Central memory CD4-positive, alpha-beta T cell (primary cell): ENCODE measurements around the gene TLE2.
"Not testable (repeated sequence)": the region's sequence is repeated elsewhere in the genome, so short reads cannot be mapped to it uniquely, and the experiment has no call there.

Source experiments
- DNase-seq: peaks from one replicate; pipeline ENCODE4 v3.0.0; 2022

Gene TLE2

DNA sequence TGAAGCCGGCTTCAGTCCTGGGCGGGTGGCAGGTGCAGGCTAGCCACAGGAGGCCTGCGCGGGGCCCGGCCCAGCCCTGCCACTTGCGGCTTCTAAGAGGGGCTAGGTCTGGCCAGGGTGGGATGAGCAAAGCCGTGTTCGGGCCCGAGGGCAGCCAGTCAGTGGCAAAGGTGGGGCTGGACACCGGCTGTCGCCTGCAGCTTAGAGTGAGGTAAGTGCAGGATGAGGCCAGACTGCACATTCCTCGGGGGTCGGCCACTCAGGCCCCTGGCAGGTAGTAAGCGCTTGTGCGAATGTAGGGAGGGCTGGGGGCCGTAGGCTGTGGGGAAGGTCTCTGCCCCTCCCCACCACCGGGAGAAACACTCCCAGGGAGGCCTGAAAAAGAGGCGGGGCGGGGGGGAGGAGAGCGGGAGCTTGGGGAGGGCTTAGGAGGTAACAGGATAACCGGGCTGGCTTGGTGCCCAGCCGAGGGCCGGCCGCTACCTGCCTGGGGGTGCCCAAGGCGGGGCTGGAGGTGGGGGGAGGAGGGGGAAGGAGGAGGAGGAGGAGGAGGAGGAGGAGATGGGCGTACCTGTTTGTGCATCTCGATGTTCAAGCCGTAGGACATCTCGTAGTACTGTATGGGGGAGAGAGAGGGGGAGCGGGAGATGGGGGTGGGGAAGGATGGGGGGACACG, 26.8 kb upstream of the TLE2 start:
- DNase-seq: no peak

DNA sequence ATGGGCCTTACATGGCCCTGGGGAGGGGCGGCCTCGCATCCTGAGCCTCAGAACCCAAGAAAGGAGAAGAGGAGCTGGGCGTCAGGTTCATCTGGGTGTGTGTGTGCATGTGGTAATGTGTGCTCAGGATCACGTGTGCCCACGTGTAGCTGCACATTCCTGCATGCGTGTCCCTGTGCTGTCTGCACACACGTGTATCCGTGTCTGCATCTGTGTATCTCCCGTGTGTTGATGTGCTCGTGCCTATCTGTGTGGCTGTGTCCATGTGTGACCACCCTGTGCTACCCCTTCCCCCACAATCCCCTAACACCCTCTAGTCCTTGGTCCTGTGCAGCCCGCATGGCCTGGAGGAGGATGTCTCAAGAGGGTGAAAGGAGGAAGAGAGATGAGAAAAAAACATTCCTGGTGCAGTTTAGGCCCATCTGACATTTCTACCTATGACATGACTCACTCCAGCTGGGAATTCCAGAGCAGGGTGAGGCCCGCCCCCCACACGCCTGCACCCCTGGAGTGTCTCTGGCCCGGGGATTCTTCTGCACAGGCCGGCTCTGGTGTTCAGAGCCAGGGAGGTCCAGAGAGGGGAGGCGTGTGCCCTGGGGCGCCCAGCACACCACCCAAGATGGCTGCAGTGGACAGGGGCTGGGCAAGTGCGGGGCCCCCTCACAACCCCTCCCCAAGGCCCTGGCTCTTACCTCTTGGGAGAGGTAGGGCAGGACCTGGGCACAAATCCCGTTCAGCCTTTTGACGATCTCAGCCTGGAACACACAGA, 26.1 kb upstream of the TLE2 start:
- DNase-seq: no peak

- DNase-seq: no peak
Observed at GRCh38 chr19:3054265-3054971, 25.3 kb upstream of the TLE2 start.

GRCh38 chr19:3053780-3054179, 24.7 kb upstream of the TLE2 start:
- DNase-seq: no peak

DNA sequence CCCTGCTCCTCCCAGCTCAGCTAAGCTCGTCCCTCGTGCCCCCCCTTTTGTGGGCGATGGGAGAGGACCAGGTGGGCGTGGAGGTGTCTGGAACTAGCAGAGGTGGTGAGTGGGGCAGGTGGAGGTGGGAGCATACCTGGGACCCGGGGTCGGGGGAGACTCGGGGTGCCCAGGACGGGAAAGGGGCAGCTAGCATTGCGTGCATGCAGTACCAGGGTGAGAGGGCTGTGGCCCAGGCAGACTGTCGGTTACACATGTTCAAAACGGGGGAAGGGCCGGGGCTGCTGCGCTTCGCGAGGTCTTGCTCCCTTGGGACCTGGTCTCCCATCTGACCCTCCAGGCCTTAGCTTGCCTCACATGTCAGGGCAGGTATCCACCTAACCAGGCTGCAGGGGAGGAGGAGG, 24.1 kb upstream of the TLE2 start:
- DNase-seq: no peak

- DNase-seq: not testable (repeated sequence)
Observed at GRCh38 chr19:3050016-3050415, 20.9 kb upstream of the TLE2 start.

DNA sequence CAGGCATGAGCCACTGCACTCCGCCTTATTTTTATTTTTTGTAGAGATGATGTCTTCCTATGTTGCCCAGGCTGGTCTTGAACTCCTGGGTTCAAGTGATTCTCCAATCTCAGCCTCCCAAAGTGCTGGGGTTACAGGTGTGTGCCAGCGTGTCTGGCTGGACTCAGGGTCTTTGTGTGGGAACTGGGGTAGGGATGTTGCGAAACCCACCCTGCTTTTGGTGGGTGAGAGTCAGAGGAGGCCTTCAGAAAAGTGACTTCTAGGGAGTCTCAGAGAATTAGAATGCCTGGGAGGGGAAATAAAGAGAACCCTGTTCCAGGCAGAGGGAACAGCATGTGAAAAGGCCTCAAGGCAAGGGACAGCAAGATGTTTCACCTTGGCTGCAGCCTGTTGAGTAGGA, 20.0 kb upstream of the TLE2 start:
- no peak for DNase-seq

DNA sequence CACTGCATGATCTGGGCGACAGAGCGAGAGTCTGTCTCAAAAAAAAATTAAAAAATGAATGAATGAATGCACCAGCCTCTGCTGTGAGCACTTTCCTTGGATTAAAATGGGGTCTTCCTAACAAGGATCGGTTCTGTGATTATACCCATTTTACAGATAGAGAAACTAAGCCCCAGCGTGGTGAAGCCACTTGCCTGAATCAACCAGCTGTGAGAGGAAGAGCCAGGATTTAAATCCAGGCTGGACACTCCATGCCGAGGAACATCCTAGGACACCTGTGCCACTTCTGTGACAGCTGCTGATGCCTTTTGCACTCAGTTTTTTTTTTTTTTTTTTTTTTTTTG, 19.1 kb upstream of the TLE2 start:
- DNase-seq: no peak

GRCh38 chr19:3047496-3048189, 18.6 kb upstream of the TLE2 start:
- DNase-seq: peak; percentile 66

- no peak for DNase-seq
Observed at GRCh38 chr19:3046698-3047495, 17.8 kb upstream of the TLE2 start.

DNA sequence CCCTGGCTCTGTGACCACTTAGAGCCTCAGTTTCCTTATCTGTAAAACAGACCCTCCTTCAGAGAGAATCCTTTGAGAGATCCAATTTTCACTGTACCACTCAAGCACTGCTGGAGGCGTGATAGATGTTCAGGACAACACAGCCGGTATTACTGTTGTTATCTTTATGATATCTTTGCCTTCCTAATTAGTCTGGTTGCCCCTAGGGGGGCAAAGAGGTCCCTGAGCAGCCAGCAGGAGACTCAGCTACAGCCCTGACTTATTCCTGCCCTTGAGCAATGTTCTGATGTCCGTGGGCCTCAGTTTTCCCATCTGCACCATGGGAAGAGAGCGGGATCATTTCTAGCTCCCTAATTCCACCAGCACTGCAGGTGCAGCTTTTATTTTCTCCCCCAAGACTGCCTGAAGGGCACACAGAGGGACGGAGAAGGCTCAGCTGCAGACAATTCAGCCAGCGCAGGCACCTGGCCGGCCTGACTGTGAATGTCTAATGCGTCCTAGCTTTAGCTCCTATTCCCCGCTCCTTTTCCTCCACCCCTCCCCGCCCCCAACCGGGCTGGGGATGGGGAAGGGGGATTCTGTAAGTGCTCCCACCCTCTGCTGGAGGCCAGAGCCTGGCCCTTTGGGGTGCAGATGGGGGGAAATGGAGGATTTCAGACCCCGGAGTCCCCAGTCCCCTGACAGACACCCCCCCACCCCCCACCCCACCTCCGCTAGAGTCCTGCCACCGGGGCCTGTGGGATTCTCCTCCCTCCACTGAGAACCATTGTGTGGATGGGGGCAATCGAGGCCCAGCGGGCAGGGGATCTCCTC, 17.0 kb upstream of the TLE2 start:
- DNase-seq: no peak

DNA sequence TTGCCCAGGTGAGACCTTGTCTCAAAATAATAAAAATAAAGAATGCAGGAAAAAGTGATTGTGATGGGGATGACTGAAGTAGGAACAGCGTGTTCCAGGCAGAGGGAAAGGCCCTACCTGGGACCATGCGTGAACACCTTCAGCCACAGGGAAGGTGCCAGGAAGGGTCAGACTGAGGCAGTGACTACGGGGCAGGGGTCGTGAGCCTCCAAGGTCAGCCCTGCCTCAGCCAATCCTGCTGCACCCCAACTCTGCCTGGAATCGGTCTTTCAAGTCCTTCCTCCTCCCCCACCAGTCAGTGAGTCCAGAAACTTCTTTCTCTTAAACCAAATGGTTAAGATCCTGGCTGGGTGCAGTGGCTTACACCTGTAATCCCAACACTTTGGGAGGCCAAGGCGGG, 16.1 kb upstream of the TLE2 start:
- DNase-seq: no peak

DNA sequence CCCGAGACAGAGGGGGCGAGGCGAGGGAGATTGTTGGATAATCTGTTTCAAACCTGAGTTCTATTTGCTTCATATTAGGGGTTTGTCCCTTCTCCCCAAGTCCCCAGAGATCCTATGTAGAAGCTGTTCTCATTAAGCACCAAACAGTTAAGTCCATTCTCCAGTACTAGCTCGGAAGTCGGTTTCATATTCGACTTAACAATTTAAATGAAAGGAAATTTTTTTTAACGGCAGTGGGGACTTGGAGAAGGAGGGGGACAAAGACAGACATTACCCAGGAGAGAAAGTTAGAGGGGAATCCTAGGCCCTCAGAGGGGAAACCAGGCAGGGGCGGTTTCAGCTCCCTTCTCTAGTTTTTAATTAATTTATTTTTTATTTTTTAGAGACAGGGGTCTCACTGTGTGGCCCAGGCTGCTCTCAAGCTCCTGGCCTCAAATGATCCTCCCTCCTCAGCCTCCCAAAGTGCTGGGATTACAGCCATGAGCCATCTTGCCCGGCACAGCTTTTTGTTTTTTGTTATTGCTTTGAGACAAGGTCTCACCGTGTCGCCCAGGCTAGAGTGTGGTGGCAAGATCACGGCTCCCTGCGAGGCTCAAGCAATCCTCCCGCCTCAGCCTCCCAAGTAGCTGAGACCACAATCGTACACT, 13.7 kb upstream of the TLE2 start:
- no peak for DNase-seq

DNA sequence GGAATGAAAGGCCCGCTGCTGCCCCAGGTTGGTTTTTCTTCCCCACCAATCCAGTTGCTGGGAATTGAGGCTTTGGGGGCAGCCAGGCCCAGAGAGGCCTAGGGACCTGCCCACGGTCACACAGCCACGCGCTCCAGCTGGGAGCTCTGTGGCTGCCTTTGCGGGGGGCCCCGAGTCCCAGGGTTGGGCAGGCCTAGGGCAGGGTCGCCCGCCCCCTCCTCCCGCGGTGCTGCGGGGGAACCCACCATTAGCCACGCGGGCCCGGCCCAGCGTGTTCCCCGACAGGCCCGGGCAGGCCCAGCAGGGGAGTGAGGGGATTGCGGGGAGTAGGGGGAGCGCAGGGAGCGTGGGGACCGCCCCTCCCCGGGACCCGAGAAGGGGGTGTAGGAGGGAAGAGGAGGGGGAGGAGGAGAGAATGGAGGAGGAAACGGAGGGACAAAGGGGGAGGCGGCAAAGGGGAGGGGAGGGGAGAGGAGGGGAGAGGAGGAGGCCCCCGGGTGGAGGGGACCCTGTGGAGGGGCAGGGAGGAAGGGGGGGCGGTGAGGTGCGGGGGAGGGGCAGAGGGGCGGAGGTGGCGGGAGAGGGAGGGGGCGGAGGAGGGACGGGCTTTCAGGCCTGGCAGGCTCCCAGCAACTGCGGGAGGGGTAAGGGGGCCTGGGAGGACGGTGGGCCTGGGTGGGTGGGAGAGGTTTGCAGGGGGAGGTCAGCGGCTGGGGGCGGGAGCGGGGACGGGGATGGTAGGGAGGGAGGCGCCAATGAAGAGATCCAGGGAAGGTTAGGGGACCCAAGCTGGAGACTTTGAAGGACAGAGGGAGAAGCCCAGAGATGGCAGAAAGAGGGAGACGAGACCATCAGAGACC, 12.9 kb upstream of the TLE2 start:
- no peak for DNase-seq

DNA sequence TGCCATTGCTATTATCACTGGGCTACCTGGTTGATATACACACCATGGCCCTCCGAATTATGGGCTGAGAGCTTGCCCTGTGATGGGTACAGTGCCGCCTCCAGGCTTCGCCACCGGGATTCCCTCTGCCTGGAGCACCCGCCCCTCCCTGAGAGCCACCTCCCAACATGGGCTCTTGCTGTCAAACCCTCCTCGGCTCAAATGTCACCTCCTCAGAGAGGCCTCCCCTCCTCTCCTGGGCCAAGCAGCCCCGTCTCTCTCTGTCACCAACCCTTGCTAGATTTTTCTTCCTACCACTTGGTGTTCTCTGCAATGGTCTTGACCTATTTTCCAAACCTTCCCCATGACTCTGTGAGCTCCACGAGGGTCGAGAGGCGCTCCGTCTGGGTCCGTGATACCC, 12.2 kb upstream of the TLE2 start:
- DNase-seq: no peak

GRCh38 chr19:3039641-3040077, 10.6 kb upstream of the TLE2 start:
- no peak for DNase-seq

- no peak for DNase-seq
Observed at GRCh38 chr19:3039125-3039524, 10.0 kb upstream of the TLE2 start.

- DNase-seq: no peak
Observed at GRCh38 chr19:3038214-3038613, 9.1 kb upstream of the TLE2 start.

DNA sequence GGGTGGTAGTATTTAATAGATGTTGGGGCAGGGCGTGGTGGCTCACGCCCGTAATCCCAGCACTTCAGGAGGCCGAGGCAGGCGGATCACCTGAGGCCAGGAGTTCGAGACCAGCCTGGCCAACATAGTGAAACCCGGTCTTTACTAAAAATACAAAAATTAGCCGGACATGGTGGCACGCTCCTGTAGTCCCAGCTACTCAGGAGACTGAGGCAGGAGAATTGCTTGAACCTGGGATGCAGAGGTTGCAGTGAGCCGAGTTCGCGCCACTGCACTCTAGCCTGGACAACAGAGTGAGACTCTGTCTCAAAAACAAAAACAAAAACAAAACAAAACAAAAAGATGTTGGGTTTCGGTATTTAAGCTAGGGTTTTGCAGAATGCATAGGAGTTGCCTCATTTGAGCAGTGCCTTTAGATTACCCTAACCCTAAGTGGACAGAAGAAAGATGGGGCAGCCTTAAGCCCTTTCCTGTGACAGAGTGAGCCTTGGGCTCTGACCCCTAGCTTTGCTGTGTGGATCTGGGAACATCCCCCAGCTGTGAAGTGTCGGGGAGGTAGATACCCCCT, 8.0 kb upstream of the TLE2 start:
- not testable (repeated sequence) for DNase-seq
